ENCODE measurements around the gene TRIM22.

DNA sequence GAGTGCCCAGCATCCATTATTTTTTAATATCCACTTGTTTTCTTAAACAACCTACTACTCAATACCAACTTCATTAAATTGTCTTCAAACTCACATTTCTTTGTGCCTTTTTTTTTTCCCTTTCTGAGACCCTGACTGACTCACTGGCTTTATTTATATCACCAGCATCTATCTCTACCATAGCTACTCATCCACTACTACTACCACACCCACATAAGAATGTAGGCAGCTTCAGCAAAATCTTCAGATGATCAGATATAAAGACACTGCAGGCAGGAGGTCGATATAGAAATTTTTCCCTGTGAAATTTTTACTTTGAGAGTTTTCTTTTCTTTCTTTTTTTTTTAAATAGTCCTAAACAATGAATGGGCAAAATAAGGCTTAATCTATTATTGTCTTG, 48.8 kb downstream of the TRIM22 start:
- no peak for TF ChIP-seq POLR2A (IDR thresholded peaks at IDR 0.05; ENCODE audit: low read length)
- no peak for TF ChIP-seq GATA1 (IDR thresholded peaks at IDR 0.05; ENCODE audit: low read depth, low read length)

All from erythroblast (primary cell).